H9 (cell line): Measurements from ENCODE around the gene CCNB2. TPM values are rescaled to one million over a fixed set of nuclear protein-coding genes. Genes with fewer than 3 reads are reported as not detected.

ENCODE experiments used
- DNase-seq: peaks from one replicate; pipeline ENCODE4 v3.0.0-alpha.2; 2017
- H2AFZ ChIP-seq: one replicate; pipeline ENCODE4 v1.6.1; 2013; ENCODE audit warnings: mild to moderate bottlenecking, low read length, control low read depth, moderate library complexity
- H2AK5ac ChIP-seq: 2 replicates; pipeline ENCODE4 v1.6.1; 2013; ENCODE audit warnings: low read length, control low read depth, mixed read lengths; ENCODE audit not compliant: insufficient read length
- H2BK120ac ChIP-seq: one replicate; pipeline ENCODE4 v1.6.1; 2013; ENCODE audit warnings: low read depth, mild to moderate bottlenecking, low read length, control low read depth, inconsistent platforms; ENCODE audit not compliant: poor library complexity, severe bottlenecking
- H2BK12ac ChIP-seq: 2 replicates; pipeline ENCODE4 v1.6.1; 2013; ENCODE audit warnings: low read length, control low read depth, mixed read lengths, low read depth; ENCODE audit not compliant: insufficient read length
- H2BK15ac ChIP-seq: 2 replicates; pipeline ENCODE4 v1.6.1; 2013; ENCODE audit warnings: low read depth, low read length, control low read depth
- H2BK20ac ChIP-seq: one replicate; pipeline ENCODE4 v1.6.1; 2013; ENCODE audit warnings: low read depth, mild to moderate bottlenecking, low read length, control low read depth, inconsistent platforms; ENCODE audit not compliant: poor library complexity, severe bottlenecking
- H2BK5ac ChIP-seq: 2 replicates; pipeline ENCODE4 v1.6.1; 2013; ENCODE audit warnings: low read length, control low read depth, mixed read lengths; ENCODE audit not compliant: insufficient read length
- H3K14ac ChIP-seq: 2 replicates; pipeline ENCODE4 v1.6.1; 2013; ENCODE audit warnings: low read length, control low read depth; ENCODE audit not compliant: insufficient read depth
- H3K18ac ChIP-seq: 2 replicates; pipeline ENCODE4 v1.6.1; 2013; ENCODE audit warnings: low read depth, mild to moderate bottlenecking, mixed read lengths, low read length, control low read depth; ENCODE audit not compliant: insufficient read length
- H3K23ac ChIP-seq: 2 replicates; pipeline ENCODE4 v1.6.1; 2013; ENCODE audit warnings: low read length, control low read depth, mixed read lengths, low read depth; ENCODE audit not compliant: insufficient read length
- H3K23me2 ChIP-seq: 2 replicates; pipeline ENCODE4 v1.6.1; 2013; ENCODE audit warnings: low read depth, mild to moderate bottlenecking, mixed read lengths, low read length, control low read depth; ENCODE audit not compliant: insufficient read length, poor library complexity, severe bottlenecking
- H3K27ac ChIP-seq: 2 replicates; pipeline ENCODE4 v1.5.1; 2013; ENCODE audit warnings: low read length, control low read depth, mixed read lengths, low read depth; ENCODE audit not compliant: insufficient read length
- H3K27me3 ChIP-seq: 2 replicates; pipeline ENCODE4 v1.6.1; 2013; ENCODE audit warnings: low read length, control low read depth, inconsistent platforms; ENCODE audit not compliant: insufficient read depth
- H3K4ac ChIP-seq: 2 replicates; pipeline ENCODE4 v1.6.1; 2013; ENCODE audit warnings: low read depth, mild to moderate bottlenecking, control low read depth, inconsistent platforms, low read length, moderate library complexity
- H3K4me1 ChIP-seq: 2 replicates; pipeline ENCODE4 v1.6.1; 2013; ENCODE audit warnings: low read length, control low read depth, inconsistent platforms; ENCODE audit not compliant: insufficient read depth
- H3K4me2 ChIP-seq: 2 replicates; pipeline ENCODE4 v1.6.1; 2013; ENCODE audit warnings: low read length, control low read depth, mixed read lengths; ENCODE audit not compliant: insufficient read length, insufficient read depth
- H3K56ac ChIP-seq: 2 replicates; pipeline ENCODE4 v1.6.1; 2013; ENCODE audit warnings: low read depth, mild to moderate bottlenecking, mixed read lengths, low read length, control low read depth; ENCODE audit not compliant: insufficient read length
- H3K79me1 ChIP-seq: 2 replicates; pipeline ENCODE4 v1.6.1; 2013; ENCODE audit warnings: low read depth, mild to moderate bottlenecking, moderate library complexity, low read length, control low read depth, inconsistent platforms; ENCODE audit not compliant: insufficient read depth, poor library complexity, severe bottlenecking
- H3K79me2 ChIP-seq: 2 replicates; pipeline ENCODE4 v1.6.1; 2013; ENCODE audit warnings: low read length, control low read depth, inconsistent platforms; ENCODE audit not compliant: insufficient read depth
- H3K9ac ChIP-seq: 2 replicates; pipeline ENCODE4 v1.6.1; 2013; ENCODE audit warnings: low read length, control low read depth, mixed read lengths; ENCODE audit not compliant: insufficient read length; ENCODE audit errors: extremely low read depth
- H3K9me3 ChIP-seq: one replicate; pipeline ENCODE4 v1.6.1; 2013; ENCODE audit warnings: low read depth, low read length, inconsistent platforms; ENCODE audit not compliant: control insufficient read depth
- H3T11ph ChIP-seq: one replicate; pipeline ENCODE4 v1.6.1; 2013; ENCODE audit warnings: mild to moderate bottlenecking, low read length, control low read depth, inconsistent platforms
- H4K20me1 ChIP-seq: one replicate; pipeline ENCODE4 v1.6.1; 2013; ENCODE audit not compliant: control insufficient read depth, insufficient read length, insufficient read depth
- H4K5ac ChIP-seq: 2 replicates; pipeline ENCODE4 v1.6.1; 2013; ENCODE audit warnings: low read depth, mild to moderate bottlenecking, mixed read lengths, low read length, control low read depth; ENCODE audit not compliant: insufficient read length
- H4K8ac ChIP-seq: replicated peaks from 2 replicates; pipeline ENCODE4 v1.6.1; 2013; ENCODE audit warnings: low read length, control low read depth, mixed read lengths, low read depth; ENCODE audit not compliant: insufficient read length
- H4K91ac ChIP-seq: 2 replicates; pipeline ENCODE4 v1.6.1; 2013; ENCODE audit warnings: low read depth, mild to moderate bottlenecking, moderate library complexity, mixed read lengths, low read length, control low read depth; ENCODE audit not compliant: insufficient read length
- H3K27ac Mint-ChIP-seq, 3 experiments: 2 replicates in 2 of 3; 3 replicates in 1 of 3; pipeline ENCODE4 v1.8.0; 2020 to 2021; ENCODE audit warnings: mixed read lengths in 3 of 3, mild to moderate bottlenecking in 1 of 3, moderate library complexity in 1 of 3
- H3K27me3 Mint-ChIP-seq: 2 replicates; pipeline ENCODE4 v1.8.0; 2021; ENCODE audit warnings: low read depth, mild to moderate bottlenecking, moderate library complexity, mixed read lengths
- H3K36me3 Mint-ChIP-seq, 3 experiments: 2 replicates in 2 of 3; 3 replicates in 1 of 3; pipeline ENCODE4 v1.8.0; 2020 to 2021; ENCODE audit warnings: low read depth in 3 of 3, mixed read lengths in 3 of 3; ENCODE audit not compliant: insufficient read depth in 1 of 3
- H3K4me1 Mint-ChIP-seq, 2 experiments: 2 replicates each; pipeline ENCODE4 v1.8.0; 2020; ENCODE audit warnings: mixed read lengths in 2 of 2
- H3K4me3 Mint-ChIP-seq, 2 experiments: 2 replicates in 1 of 2; 3 replicates in 1 of 2; pipeline ENCODE4 v1.8.0; 2020 to 2021; ENCODE audit warnings: mild to moderate bottlenecking in 2 of 2, mixed read lengths in 2 of 2, moderate library complexity in 1 of 2
- H3K9me3 Mint-ChIP-seq, 2 experiments: 2 replicates in 1 of 2; 3 replicates in 1 of 2; pipeline ENCODE4 v1.8.0; 2020; ENCODE audit warnings: mild to moderate bottlenecking in 2 of 2, mixed read lengths in 2 of 2, moderate library complexity in 1 of 2
- WGBS: extraction: QIAGEN DNeasy Blood & Tissue Kit; methylation state at CpG from one replicate; pipeline ENCODE4 v1.1.7; 2013; ENCODE audit warnings: missing lambda C conversion rate, low lambda C conversion rate, mixed read lengths; ENCODE audit not compliant: insufficient read length; ENCODE audit errors: extremely low coverage; 5-methylcytosine and 5-hydroxymethylcytosine counted together
- total RNA-seq: library from RNA; stranded (reverse); gene quantifications from 2 replicates; pipeline ENCODE4 v1.2.1, GENCODE V29; 2021
- TF ChIP-seq, protein P1 (sequence below): fragments of 200-600 bp; sonication (generic); conservative IDR thresholded peaks from 3 replicates; pipeline ENCODE4 v1.8.0; 2021; ENCODE audit warnings: antibody characterized with exemption, mild to moderate bottlenecking

Gene CCNB2
- total RNA-seq, 1 experiment from 2014 or later, result 122 TPM

DNA sequence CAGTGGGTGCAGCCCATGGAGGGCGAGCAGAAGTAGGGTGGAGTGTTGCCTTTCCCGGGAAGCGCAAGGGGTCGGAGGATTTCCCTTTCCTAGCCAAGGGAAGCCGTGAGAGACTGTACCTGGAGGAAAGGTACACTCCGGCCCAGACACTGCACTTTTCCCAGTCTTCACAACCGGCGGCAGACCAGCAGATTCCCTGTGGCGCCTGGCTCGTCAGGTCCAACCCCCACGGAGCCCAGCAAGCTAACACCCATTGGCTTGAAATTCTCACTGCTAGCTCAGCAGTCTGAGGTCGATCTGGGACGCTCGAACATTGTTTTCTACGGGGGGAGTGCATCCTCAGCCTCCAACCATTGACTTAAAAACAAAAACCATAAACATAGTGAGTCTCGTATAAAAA, 26.5 kb downstream of the CCNB2 start:
- no peak overlapping the region for H3K23ac ChIP-seq
- no peak overlapping the region for H3K9ac ChIP-seq
- H3K27me3 Mint-ChIP-seq, result no peaks in the 10 kb centered on the region
- WGBS, result no CpG with 5 or more reads among the region's 16 CpGs
- no peak overlapping the region for H2BK20ac ChIP-seq
- no peaks in the 10 kb centered on the region for H3K79me2 ChIP-seq
- H2AFZ ChIP-seq, result no peak overlapping the region
- H3K27me3 ChIP-seq, result no peaks in the 10 kb centered on the region
- no peak overlapping the region for H3K27ac ChIP-seq
- no peak overlapping the region for H2AK5ac ChIP-seq
- no peaks in the 10 kb centered on the region for H4K20me1 ChIP-seq
- H3K4ac ChIP-seq, result no peak overlapping the region
- no peak overlapping the region; the same call in 1 of the 2 replicates for H3K14ac ChIP-seq
- no peak overlapping the region for H4K8ac ChIP-seq
- H3K18ac ChIP-seq, result no peak overlapping the region
- peaks cover 3% of the 10 kb centered on the region for H3K79me1 ChIP-seq
- H3K4me2 ChIP-seq, result no peak overlapping the region
- H3K36me3 Mint-ChIP-seq, result peaks cover 76 to 99% (median 98%) of the 10 kb centered on the region in 3 experiments
- DNase-seq, result no peak
- H3K56ac ChIP-seq, result no peak overlapping the region
- no peak overlapping the region for H2BK15ac ChIP-seq
- peaks cover 14 to 15% of the 10 kb centered on the region in 2 experiments for H3K4me1 Mint-ChIP-seq
- no peak overlapping the region for H3K4me3 Mint-ChIP-seq
- peak overlapping the region in 1 of 3 experiments; percentile 21; a peak in 2 of 7 replicates for H3K27ac Mint-ChIP-seq
- H3K9me3 ChIP-seq, result no peaks in the 10 kb centered on the region
- H4K91ac ChIP-seq, result no peak overlapping the region
- H3K23me2 ChIP-seq, result no peaks in the 10 kb centered on the region
- H3K4me1 ChIP-seq, result no peaks in the 10 kb centered on the region
- H3K9me3 Mint-ChIP-seq, result peaks cover 27 to 34% of the 10 kb centered on the region in 2 experiments
- no peak overlapping the region for H3T11ph ChIP-seq
- H2BK5ac ChIP-seq, result no peak overlapping the region
- no peak overlapping the region for H2BK120ac ChIP-seq
- H2BK12ac ChIP-seq, result no peak overlapping the region
- H4K5ac ChIP-seq, result no peak overlapping the region
- TF ChIP-seq, protein P1, sequence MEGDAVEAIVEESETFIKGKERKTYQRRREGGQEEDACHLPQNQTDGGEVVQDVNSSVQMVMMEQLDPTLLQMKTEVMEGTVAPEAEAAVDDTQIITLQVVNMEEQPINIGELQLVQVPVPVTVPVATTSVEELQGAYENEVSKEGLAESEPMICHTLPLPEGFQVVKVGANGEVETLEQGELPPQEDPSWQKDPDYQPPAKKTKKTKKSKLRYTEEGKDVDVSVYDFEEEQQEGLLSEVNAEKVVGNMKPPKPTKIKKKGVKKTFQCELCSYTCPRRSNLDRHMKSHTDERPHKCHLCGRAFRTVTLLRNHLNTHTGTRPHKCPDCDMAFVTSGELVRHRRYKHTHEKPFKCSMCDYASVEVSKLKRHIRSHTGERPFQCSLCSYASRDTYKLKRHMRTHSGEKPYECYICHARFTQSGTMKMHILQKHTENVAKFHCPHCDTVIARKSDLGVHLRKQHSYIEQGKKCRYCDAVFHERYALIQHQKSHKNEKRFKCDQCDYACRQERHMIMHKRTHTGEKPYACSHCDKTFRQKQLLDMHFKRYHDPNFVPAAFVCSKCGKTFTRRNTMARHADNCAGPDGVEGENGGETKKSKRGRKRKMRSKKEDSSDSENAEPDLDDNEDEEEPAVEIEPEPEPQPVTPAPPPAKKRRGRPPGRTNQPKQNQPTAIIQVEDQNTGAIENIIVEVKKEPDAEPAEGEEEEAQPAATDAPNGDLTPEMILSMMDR, result no peak
